Measurements from ENCODE around the gene ZFAND3.

GRCh38 chr6:37965964-37966676 is 146.6 kb downstream of the ZFAND3 start:
- TF ChIP-seq POLR2A (IDR thresholded peaks at IDR 0.05), result no peak
- TF ChIP-seq CTCF (IDR thresholded peaks at IDR 0.05 in 4 of 5, conservative IDR thresholded peaks at IDR 0.05 in 1 of 5), result no peak

Measured in gastrocnemius medialis (tissue), 4 donors.